ENCODE data around the gene UBE2R2. TPM values are rescaled to one million over a fixed set of nuclear protein-coding genes. Genes with fewer than 3 reads are reported as not detected.
"Not testable (repeated sequence)": the region's sequence is repeated elsewhere in the genome, so short reads cannot be mapped to it uniquely, and the experiment has no call there.

The UBE2R2 gene
- total RNA-seq, 1 donor from 2014 or later: 41.9 TPM

- Mint-ChIP-seq H3K36me3 (ENCODE audit: low read depth) (peaks cover 13% of the 10 kb centered on the region), H3K4me1 (peaks cover 26% of the 10 kb centered on the region), H3K9me3 (no peaks in the 10 kb centered on the region), H3K4me3 (no peak overlapping the region), H3K27me3 (no peaks in the 10 kb centered on the region), H3K27ac (peak overlapping the region; percentile 51)
- intact Hi-C loops (cut with micrococcal nuclease): no loop called here
- DNase-seq: no peak
Observed at GRCh38 chr9:33840381-33840780, 23.4 kb downstream of the UBE2R2 start.

DNA sequence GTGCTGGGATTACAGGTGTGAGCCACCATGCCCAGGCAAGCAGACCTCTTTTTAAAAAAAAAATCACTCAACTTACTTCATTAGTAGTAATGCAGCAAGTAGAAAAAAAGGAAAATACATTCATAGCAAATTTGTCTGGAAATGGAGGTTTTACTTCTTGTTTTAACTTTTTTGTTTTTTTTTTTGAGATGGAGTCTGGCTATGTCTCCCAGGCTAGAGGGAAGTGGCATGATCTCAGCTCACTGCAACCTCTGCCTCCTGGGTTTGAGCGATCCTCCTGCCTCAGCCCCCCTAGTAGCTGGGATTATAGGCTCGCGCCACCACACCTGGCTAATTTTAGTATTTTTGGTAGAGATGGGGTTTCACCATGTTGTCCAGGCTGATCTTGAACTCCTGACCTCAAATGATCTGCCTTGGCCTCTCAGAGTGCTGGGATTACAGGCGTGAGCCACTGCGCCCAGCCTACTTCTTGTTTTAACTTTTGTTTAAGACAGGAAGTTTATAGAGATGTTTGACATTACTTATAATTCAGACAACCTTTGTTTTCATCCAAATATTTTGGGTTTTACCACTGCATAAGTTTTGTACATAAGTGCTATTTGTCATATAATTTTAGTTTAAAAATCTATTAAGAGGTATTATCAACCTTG lies 26.5 kb downstream of the UBE2R2 start:
- peak overlapping the region; percentile 37 for H3K27ac Mint-ChIP-seq
- H3K4me1 Mint-ChIP-seq: peaks cover 22% of the 10 kb centered on the region
- no peaks in the 10 kb centered on the region for H3K9me3 Mint-ChIP-seq
- no peak for DNase-seq
- H3K36me3 Mint-ChIP-seq (ENCODE audit: low read depth): peaks cover 16% of the 10 kb centered on the region
- intact Hi-C loops (cut with micrococcal nuclease): no loop called here
- H3K4me3 Mint-ChIP-seq: no peak overlapping the region
- H3K27me3 Mint-ChIP-seq: no peaks in the 10 kb centered on the region

- peaks cover 23% of the 10 kb centered on the region for H3K4me1 Mint-ChIP-seq
- DNase-seq: no peak
- no peak overlapping the region for H3K27ac Mint-ChIP-seq
- H3K27me3 Mint-ChIP-seq: no peaks in the 10 kb centered on the region
- H3K9me3 Mint-ChIP-seq: no peaks in the 10 kb centered on the region
- H3K4me3 Mint-ChIP-seq: no peak overlapping the region
- peaks cover 13% of the 10 kb centered on the region for H3K36me3 Mint-ChIP-seq (ENCODE audit: low read depth)
- intact Hi-C loops (cut with micrococcal nuclease): no loop called here
Observed at GRCh38 chr9:33846231-33846630, 29.3 kb downstream of the UBE2R2 start.

DNA sequence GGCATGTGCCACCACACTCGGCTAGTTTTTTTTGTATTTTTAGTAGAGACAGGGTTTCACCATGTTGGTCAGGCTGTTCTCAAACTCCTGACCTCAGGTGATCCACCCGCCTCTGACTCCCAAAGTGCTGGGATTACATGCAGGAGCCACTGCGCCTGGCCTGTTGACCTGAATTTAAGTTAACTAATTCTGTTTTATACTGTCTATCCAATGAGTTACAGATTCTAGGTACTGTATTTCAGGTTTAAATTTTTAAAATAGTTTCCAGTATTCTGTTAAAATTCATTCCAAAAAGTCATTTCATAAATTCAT lies 30.9 kb downstream of the UBE2R2 start:
- H3K36me3 Mint-ChIP-seq (ENCODE audit: low read depth): peaks cover 12% of the 10 kb centered on the region
- H3K27me3 Mint-ChIP-seq; H3K4me3 Mint-ChIP-seq; DNase-seq; H3K9me3 Mint-ChIP-seq; intact Hi-C loops (cut with micrococcal nuclease); H3K27ac Mint-ChIP-seq: not testable (repeated sequence)
- peaks cover 15% of the 10 kb centered on the region for H3K4me1 Mint-ChIP-seq

DNA sequence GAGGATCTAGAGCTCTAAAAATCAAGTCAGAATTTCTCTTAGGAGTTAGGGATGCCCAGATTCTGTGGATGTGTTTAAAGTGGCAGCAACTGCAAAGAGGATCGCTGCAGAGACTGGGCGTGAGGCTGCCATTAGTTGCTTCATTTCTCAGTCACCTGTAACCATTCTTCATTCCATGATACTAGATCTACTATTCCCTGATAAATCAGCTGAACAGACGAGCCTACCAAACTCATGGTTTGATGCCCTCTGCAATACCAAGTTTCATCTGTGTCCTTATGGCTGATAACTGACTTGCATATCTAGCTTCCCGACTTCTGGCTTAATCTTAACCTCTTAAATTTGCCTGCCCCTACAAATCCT lies 33.3 kb downstream of the UBE2R2 start:
- H3K4me3 Mint-ChIP-seq: no peak overlapping the region
- no peak overlapping the region for H3K27ac Mint-ChIP-seq
- H3K27me3 Mint-ChIP-seq: no peaks in the 10 kb centered on the region
- H3K9me3 Mint-ChIP-seq: no peaks in the 10 kb centered on the region
- DNase-seq: no peak
- peaks cover 3% of the 10 kb centered on the region for H3K36me3 Mint-ChIP-seq (ENCODE audit: low read depth)
- peaks cover 15% of the 10 kb centered on the region for H3K4me1 Mint-ChIP-seq
- intact Hi-C loops (cut with micrococcal nuclease): no loop called here

DNA sequence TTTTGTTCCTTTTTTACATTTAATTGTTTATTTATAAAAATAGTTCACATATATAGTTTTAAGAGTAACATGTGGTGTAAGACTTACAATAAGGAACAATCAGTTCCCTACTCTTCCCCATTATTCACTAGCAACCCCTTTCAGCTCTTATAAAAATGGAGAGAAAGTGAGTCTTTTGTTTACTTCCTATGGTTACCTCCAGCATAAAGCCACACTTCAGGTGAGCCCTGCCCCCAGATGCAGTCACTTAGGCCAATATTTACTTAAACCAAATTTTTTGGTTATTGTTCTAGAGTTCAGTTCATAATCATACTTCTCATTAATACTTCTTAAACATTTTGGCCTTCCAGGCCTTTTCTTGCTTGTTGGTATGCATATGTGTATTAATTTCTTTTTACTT lies 33.7 kb downstream of the UBE2R2 start:
- peaks cover 3% of the 10 kb centered on the region for H3K36me3 Mint-ChIP-seq (ENCODE audit: low read depth)
- no peaks in the 10 kb centered on the region for H3K9me3 Mint-ChIP-seq
- no peak overlapping the region for H3K27ac Mint-ChIP-seq
- H3K4me1 Mint-ChIP-seq: peaks cover 17% of the 10 kb centered on the region
- no peaks in the 10 kb centered on the region for H3K27me3 Mint-ChIP-seq
- peak; percentile 41 for DNase-seq
- intact Hi-C loops (cut with micrococcal nuclease): no loop called here
- H3K4me3 Mint-ChIP-seq: no peak overlapping the region

GRCh38 chr9:33851301-33851700 lies 34.3 kb downstream of the UBE2R2 start:
- no peaks in the 10 kb centered on the region for H3K27me3 Mint-ChIP-seq
- H3K27ac Mint-ChIP-seq: no peak overlapping the region
- no peak overlapping the region for H3K4me3 Mint-ChIP-seq
- H3K4me1 Mint-ChIP-seq: peaks cover 18% of the 10 kb centered on the region
- H3K9me3 Mint-ChIP-seq: no peaks in the 10 kb centered on the region
- no peak for DNase-seq
- H3K36me3 Mint-ChIP-seq (ENCODE audit: low read depth): peaks cover 2% of the 10 kb centered on the region
- intact Hi-C loops (cut with micrococcal nuclease): no loop called here

- Mint-ChIP-seq H3K9me3 (no peaks in the 10 kb centered on the region), H3K4me3 (no peak overlapping the region), H3K27me3 (no peaks in the 10 kb centered on the region), H3K36me3 (ENCODE audit: low read depth) (no peaks in the 10 kb centered on the region), H3K4me1 (peaks cover 17% of the 10 kb centered on the region), H3K27ac (no peak overlapping the region)
- intact Hi-C loops (cut with micrococcal nuclease): loop anchor here (1.0 kb wide), 1 partner anchor 39 kb away; no protein-coding TSS in a partner anchor
- DNase-seq: peak; percentile 80
Observed at GRCh38 chr9:33852216-33852826, 35.4 kb downstream of the UBE2R2 start.

DNA sequence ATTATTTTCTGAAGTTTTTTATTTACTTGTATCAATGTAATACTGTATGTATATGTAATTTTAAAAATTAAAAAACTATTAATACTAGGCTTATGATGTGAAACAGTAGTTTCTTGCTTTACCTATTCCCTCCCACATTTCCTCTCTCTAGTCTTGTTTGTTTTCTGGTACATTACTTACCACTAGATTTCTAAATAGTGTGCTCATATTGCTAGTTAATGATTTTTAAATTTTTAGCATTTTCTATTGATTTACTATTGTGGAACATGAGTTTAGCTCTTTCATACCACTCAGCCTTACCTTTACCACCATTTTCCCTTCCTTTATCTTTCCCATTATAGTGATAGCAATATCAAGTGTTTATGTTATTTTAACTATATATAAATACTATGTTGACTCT lies 39.3 kb downstream of the UBE2R2 start:
- DNase-seq: no peak
- H3K36me3 Mint-ChIP-seq (ENCODE audit: low read depth): peaks cover 3% of the 10 kb centered on the region
- intact Hi-C loops (cut with micrococcal nuclease): no loop called here
- no peaks in the 10 kb centered on the region for H3K27me3 Mint-ChIP-seq
- no peaks in the 10 kb centered on the region for H3K9me3 Mint-ChIP-seq
- H3K27ac Mint-ChIP-seq: no peak overlapping the region
- peaks cover 16% of the 10 kb centered on the region for H3K4me1 Mint-ChIP-seq
- H3K4me3 Mint-ChIP-seq: no peak overlapping the region

- Mint-ChIP-seq H3K27ac (no peak overlapping the region), H3K36me3 (ENCODE audit: low read depth) (peaks cover 11% of the 10 kb centered on the region), H3K27me3 (no peaks in the 10 kb centered on the region)
Observed at GRCh38 chr9:33858423-33858822, 41.5 kb downstream of the UBE2R2 start.

DNA sequence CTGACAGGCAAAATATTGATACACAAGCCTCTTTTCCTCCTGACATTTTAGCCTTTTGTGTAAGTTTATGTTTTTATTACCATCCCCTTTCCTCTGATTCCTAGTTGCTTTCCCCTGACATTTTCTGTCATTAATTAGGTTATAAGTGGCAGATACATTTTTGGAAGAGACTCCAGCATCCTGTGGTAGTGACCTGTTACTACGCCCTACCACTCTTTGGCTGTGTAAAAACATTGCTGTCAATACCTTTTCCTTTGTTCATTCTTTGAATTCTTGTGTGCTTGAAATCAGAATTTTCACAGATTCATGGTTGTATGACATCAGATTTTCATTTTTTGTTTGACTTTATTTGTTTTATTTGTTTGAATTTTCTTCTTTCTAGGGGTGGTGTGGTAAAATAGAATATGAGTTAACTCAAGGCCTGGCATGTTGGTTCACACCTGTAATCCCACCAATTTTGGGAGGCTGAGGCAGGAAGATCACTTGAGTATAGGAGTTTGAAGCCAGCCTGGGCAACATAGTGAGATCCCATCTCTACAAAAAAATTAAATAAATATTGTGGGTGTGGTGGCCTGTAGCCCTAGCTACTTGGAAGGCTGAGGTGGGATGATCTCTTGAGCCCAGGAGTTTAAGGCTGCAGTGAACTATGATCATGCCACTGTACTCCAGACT lies 43.4 kb downstream of the UBE2R2 start:
- intact Hi-C loops (cut with micrococcal nuclease): no loop called here

More at GRCh38 chr9:33858423-33858822, 41.5 kb downstream of the UBE2R2 start:
- no peak overlapping the region for H3K4me3 Mint-ChIP-seq
- no peak for DNase-seq
- H3K9me3 Mint-ChIP-seq: no peaks in the 10 kb centered on the region
- intact Hi-C loops (cut with micrococcal nuclease): no loop called here
- H3K4me1 Mint-ChIP-seq: peaks cover 14% of the 10 kb centered on the region

DNA sequence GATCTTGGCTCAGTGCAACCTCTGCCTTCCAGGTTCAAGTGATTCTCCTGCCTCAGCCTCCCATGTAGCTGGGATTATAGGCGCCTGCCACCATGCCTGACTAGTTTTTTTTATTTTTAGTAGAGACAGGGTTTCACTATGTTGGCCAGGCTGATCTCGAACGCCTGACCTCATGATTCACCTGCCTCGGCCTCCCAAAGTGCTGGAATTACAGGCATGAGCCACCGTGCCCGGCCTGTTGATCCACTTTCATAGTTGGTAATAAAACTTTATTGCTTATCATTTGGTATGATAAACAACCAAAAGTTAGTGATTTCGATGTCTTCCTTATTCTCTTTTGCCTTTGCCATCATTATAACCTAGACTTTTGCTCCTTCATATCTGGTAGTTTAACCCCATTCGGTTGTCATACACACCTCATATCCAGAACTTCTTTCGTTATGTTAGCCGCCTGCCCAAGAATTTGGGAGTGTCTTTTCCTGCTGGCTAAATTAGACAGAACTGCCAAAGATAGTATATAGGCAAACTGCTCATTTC lies 45.0 kb downstream of the UBE2R2 start:
- Mint-ChIP-seq H3K27me3 (no peaks in the 10 kb centered on the region), H3K9me3 (no peaks in the 10 kb centered on the region), H3K4me1 (peaks cover 7% of the 10 kb centered on the region), H3K4me3 (no peak overlapping the region), H3K27ac (no peak overlapping the region), H3K36me3 (ENCODE audit: low read depth) (peaks cover 19% of the 10 kb centered on the region)
- no peak for DNase-seq
- intact Hi-C loops (cut with micrococcal nuclease): no loop called here

More for the DNA sequence above, 43.4 kb downstream of the UBE2R2 start:
- Mint-ChIP-seq H3K4me3 (no peak overlapping the region), H3K36me3 (ENCODE audit: low read depth) (peaks cover 17% of the 10 kb centered on the region), H3K27ac (peak overlapping the region; percentile 54), H3K9me3 (no peaks in the 10 kb centered on the region), H3K4me1 (peaks cover 11% of the 10 kb centered on the region), H3K27me3 (no peaks in the 10 kb centered on the region)
- DNase-seq: no peak

DNA sequence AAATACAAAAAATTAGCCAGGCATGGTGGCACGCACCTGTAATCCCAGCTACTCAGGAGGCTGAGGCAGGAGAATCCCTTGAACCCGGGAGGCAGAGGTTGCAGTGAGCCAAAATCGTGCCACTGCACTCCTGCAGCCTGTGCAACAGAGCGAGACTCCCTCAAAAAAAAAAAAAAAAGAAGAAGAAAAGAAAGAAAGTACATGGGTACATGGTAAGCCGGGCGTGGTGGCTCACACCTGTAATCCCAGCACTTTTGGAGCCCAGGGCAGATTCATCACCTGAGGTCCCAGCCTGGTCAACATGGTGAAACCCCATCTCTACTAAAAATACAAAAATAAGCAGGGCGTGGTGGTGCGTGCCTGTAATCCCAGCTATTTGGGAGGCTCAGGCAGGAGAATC lies 46.1 kb downstream of the UBE2R2 start:
- H3K4me1 Mint-ChIP-seq; H3K27me3 Mint-ChIP-seq; DNase-seq; H3K27ac Mint-ChIP-seq; intact Hi-C loops (cut with micrococcal nuclease); H3K9me3 Mint-ChIP-seq; H3K4me3 Mint-ChIP-seq: not testable (repeated sequence)
- peaks cover 19% of the 10 kb centered on the region for H3K36me3 Mint-ChIP-seq (ENCODE audit: low read depth)

DNA sequence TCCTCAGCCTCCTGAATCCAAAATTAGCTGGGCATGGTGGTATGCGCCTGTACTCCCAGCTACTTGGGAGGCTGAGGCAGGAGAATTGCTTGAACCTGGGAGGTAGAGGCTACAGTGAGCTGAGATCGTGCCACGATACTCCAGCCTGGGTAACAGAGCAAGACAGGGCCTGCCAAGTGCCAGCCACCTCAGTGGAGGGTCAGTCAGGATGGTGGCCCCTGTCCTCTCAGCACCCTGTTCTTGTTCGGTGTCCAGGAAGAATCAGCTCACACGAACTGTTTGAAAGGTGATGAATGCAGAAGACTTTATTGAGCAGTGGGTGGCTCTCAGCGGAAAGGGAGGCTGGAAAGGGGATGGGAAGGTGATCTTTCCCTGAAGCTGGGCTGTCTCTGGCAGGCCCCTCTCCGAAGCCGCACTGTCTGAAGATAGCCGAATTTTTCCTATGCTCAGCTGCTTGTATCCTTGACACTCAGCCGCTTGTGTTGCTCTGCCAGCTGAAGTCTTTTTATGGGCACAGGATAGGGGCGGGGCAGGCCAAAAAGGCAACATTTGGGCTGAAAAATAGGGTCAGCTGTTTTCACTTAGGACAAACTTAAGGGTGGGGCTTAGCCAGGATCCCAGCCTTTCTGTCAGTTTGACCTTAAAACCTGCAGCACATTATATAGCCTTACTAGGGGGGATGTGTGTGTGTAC lies 50.9 kb downstream of the UBE2R2 start:
- intact Hi-C loops (cut with micrococcal nuclease): no loop called here
- no peaks in the 10 kb centered on the region for H3K9me3 Mint-ChIP-seq
- H3K4me3 Mint-ChIP-seq: no peak overlapping the region
- no peak for DNase-seq
- no peaks in the 10 kb centered on the region for H3K27me3 Mint-ChIP-seq
- peaks cover 13% of the 10 kb centered on the region for H3K36me3 Mint-ChIP-seq (ENCODE audit: low read depth)
- peaks cover 6% of the 10 kb centered on the region for H3K4me1 Mint-ChIP-seq
- no peak overlapping the region for H3K27ac Mint-ChIP-seq
